ENCODE data around the gene DCAF8L1. TPM values are rescaled to one million over a fixed set of nuclear protein-coding genes. Genes with fewer than 3 reads are reported as not detected.
"Not testable (repeated sequence)": the region's sequence is repeated elsewhere in the genome, so short reads cannot be mapped to it uniquely, and the experiment has no call there.

DCAF8L1 gene
- total RNA-seq: not detected

DNA sequence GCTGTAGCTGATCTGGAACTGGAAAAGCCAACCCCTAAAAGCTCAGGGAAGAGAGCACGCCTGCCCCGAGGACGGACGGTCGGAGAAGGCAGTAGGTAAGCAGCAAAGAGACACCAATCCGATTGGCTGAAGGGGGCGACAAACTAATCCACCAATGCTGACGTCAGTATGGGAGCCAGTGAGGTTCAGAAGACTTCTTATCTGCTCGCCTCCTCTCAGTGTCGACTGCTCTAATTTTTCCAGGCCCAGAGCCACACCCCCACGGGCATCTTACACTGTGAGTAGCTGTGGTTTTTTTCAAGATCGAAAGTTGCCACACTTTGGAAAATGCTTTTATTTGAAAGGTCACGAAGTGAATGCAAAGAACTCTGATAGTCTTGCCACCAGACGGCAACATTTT, at the start of gene DCAF8L1:
DCAF8L1 (minus strand) TSS at position 101 of the 400 bp plus-strand sequence. CDS start 115 bp downstream, outside the sequence.
- no peak for ATAC-seq

DNA sequence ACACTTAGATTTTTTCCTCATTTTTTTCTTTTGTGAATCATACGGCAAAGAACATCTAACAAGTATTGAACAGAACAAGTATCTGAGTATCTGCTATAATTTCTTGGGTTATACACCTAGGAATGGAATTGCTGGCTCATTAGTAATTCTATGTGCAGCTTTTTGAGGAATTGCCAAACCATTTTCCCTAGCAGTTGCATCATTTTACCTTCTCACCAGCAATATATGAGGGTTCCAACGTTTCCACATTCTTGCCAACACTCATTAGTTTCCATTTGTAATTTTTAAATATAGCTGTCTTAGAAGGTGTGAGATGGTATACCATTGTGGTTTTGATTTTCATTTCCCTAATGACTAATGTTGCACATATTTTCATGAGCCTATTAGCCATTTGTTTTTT, 41.1 kb upstream of the DCAF8L1 start:
- ATAC-seq: no peak

DNA sequence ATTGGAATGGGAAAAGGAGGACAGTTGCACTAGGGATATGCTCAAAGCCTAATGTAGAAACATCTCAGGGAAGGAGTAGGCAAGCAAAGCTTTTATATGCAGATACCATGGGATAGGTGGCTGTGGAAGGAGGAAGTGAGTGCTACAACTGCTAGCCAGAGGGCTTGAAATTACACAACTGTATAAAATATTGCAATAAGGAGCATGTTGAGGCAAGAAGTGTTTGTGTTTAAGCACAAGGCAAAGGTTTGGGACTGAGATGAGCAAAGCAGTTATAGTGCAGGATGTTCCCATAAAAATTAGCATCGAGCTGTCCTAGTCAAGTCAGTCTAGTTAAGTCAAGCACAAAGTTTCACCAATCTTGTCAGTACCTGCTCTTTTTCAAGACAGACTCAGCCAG, 35.6 kb upstream of the DCAF8L1 start:
- ATAC-seq: peak; percentile 90

DNA sequence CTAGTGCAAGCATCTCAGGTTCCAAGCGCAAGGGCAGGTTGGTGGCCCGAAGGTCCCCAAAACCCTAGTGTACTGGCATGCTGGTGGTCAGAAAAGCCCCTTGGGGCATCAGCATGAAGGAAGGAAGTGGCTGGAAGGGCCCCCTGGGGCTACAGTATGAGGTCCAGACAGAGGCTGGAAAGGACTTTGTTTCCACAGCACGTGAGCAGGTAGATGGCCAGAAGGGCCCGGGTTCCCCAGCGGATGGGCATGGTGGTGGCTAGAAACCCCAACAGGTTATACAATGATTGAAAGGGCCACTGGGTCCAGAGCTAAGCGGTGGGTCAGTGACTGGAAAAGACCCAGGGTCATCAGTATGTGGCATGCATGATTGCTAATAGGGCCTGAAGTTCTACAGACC, 34.7 kb upstream of the DCAF8L1 start:
- no peak for ATAC-seq

DNA sequence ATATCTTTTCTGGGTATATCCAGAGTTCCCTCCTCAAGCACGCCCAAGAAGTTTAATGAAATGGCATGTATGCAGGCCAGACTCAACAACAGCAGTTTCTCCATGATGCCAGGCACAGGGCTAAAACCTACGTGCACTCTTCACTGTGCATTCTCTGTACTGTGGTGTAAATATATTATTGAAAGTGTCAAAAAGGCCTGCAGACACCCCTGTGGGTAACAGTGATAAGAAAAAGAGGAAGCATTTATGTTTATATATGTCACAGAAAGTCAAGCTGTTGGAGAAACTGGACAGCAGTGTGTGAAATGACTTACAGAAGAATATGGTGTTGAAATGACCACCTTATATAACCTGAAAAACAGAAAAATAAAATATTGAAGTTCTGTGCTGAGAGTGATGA, 29.6 kb upstream of the DCAF8L1 start:
- ATAC-seq: no peak

DNA sequence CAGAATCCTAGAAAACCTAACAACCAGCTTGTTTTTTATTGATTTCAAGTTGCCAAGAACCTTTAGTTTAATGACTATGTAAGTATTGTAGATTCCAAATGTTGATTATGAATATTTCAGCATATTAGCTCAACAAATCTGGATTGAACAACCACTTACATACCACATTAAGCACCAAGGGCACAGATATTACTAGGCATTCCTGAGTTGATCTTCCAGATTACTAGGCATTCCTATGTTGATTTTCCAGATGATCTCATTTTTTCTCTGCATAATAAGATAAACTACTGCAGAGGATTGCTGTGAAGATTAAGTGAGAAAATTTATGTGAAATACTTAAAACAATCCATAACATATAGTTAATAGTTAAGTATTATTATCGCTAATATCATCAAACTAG, 17.4 kb upstream of the DCAF8L1 start:
- ATAC-seq: no peak

DNA sequence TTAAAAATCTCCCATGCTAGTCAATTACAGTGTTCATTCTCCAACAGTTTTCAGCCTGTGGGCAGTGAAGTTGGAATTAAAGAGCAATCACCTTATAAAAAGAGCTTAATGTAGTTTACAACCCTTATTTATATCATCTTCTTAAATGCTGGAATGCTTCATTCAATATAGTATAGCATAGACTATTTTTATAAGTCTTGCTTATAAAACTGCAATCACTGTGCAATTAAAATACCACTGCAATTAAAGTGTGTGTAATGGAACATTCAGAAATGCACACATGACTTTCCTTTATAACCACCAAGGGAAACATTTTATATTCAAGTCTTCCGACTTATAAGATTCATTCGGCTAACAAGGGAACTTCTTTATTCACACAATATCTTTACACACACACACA, 16.4 kb upstream of the DCAF8L1 start:
- no peak for ATAC-seq

DNA sequence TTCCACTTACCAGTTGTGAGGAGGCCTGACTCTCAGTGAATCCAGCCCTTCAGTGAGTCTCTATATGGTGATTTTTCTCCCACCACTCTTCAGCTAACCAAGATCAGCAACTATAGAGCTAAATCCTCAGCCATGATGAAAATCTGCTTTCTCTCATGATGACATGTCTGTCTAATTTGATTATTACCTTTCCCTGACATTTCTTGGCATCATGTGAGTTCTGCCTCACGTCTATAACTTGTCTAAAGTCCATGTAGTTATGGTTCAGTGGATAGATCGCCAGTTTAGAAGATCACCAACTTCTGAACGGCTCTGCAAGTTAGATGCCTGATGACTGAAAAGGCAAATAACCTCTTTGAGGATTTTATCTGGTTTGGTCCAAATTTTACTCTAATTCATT, 14.9 kb upstream of the DCAF8L1 start:
- no peak for ATAC-seq

DNA sequence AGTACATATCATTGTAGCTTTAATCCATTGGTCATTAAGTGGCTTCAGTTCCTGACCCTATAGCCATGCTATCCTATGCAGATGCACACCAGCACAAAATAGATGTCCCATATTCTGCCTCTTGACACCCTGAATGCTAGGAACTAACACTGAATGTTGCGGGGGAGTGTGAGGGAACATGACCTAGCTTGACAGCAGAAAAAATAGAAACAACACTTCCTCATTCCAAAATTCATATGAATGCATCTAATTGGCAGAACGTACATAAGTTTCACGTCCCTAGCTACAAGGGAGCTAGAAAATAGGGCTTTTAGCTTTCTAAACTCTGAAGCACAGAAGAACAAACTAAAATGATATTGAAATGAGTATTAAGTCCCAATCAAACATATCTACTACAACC, 14.4 kb upstream of the DCAF8L1 start:
- no peak for ATAC-seq

DNA sequence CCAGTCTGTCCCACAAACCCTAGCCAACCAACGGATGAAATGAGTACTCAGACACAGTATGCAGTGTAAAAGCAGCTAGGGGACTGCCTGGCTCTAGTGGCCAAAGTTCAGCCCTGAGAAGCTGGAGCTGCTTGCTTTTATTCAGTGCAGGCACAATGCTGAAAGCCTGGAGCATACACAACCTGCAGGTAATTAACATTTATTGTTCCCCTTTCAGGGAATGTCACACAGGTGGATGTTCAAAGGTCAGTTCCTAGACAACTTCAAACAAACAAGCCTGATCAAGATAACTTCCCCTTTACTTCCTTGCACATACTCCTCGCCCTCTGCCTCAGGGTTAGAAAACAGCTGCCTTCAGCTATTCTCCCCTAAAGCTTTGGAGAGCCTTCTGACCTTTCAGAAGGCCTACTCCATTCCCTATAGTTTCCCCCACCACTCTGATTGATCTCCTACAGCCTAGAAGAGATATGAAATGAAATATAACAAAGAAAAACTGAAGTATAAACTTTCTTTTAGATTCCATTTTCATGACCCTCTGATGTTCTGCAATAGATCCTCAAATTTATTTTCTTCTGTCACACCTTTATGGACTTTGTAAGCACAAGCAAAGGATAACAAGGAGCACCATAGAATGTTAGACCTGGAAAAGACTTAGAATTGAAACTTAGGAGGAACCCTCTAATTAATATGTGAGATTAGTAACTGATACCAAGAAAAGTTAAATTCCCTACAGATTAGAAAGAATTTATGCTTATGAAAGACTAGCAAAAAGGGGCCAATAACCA, 6.8 kb upstream of the DCAF8L1 start:
- no peak for ATAC-seq

DNA sequence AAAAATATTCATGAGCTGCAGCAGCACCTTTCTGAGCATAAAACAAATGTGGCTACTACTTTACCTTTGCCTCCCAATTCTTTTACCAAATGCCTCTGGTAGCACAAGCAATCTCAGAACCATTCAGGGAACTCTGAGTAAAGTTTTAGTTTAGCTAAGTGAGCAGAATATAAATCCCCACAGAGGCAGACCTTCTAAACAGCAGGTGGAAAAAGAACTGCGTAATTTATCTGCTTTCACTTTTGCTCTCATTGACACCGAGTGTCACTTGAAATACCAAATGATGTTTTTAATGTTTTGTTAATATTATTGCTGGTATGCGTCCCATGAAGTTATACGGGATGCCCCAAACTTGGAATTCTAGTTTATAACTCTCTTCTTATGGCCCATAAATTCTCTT, 4.3 kb downstream of the DCAF8L1 start:
- ATAC-seq: not testable (repeated sequence)

DNA sequence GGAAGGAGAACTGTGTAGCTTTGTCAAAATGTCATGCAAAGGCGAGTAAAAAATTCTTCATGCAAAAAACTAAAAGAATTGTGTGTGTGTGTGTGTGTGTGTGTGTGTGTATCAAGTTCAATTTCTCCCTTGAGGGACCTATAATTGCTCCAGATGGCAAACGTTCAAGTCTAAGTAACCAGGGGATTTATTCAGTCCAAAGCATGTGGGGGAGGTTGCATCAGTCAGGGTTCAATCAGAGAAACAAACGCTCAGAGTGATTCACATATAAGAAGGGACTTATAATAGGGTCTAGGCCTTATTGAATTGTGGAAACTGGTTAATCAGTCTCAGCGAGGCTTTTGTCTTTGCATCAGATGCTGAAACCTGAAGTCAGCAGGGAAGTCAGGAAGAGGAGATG, 5.0 kb downstream of the DCAF8L1 start:
- no peak for ATAC-seq

DNA sequence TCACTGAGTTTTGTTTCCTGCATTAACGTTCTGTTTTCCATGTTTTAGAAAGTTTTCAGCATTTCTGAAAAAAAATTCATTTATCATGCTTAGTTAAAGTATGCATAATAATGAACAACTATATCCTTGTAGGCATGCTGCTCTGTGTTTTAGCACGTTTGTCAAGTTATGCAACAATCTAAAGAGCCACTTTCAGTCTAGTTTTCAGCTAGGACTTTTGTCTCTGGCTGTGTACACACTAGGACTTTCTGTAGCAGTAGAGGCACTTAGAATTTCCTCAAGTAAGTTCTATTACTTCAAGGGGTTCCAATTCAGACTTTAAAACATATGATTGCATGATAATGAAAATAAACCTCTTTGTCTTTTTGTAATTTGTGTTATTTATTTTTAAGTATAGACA, 12.4 kb downstream of the DCAF8L1 start:
- ATAC-seq: peak; percentile 47

DNA sequence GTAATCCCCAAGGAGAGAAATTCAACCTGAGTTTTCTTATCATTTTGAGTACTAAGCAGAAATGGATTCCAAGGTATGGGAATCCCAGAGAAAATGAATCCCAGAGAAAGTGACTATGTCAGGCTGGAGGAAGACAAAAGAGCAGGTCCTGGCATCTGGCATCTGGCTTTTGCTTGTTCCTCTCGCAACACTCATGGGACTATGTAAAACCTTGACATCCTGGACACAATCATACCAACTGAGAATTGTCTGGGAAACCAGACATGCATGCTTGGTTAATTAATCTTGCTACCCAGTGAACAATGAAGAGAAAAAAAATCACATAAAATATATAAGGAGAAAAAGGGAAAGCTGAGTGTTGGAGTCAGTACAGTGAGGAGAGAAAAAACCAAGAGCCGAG, 12.9 kb downstream of the DCAF8L1 start:
- no peak for ATAC-seq

DNA sequence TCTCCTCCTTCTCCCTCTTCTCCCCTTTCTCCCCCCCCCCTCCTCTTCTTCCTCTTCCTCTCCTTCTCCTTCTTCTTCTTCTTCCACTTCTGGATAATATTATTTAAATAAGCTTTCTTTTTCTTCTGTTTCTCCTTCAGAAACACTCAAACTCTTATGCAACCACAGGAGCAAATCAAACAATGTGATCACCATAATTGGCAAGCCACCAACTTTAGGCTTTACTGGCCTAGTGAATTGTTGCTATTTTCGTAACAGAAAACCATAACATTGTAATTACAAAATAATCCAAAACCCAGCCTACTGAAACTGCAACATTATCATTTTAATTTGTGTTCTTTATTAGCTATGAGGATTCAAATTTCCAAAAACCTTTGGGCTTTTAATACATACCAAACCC, 14.3 kb downstream of the DCAF8L1 start:
- ATAC-seq: no peak

DNA sequence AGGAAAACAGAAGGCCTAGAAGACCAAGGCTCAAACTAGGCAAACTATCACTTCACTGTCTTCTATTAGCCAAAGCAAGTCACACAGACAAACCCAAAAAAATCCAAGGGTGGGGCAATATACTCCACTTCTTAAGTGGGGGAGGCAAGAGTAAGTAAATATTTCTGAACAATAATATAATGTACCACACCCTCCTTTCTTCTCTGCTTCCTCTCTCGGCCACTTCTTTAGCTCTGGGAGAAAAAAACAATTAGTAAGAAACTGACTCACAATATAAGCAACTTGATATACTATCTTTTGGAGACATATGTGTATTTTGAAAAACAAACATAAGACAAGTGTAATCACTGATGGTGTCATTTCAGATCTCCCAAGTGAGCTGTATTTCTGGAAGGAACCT, 14.8 kb downstream of the DCAF8L1 start:
- peak; percentile 86 for ATAC-seq

DNA sequence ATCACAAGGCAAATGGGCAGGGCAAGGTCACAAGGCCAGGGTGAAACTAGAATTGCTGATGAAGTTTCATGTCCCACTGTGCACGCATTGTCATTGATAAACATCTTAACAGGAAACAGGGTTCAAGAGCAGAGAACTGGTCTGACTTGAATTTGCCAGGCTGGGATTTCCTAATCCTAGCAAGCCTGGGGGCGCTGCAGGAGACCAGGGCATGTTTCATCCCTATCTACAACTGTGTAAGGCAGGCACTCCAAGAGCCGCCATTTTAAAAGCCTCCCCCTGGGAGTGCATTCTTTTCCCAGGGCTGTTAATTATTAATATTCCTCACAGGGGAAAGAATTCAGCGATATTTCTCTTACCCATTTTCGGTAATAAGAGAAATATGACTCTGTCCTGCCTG, 15.9 kb downstream of the DCAF8L1 start:
- ATAC-seq: not testable (repeated sequence)

DNA sequence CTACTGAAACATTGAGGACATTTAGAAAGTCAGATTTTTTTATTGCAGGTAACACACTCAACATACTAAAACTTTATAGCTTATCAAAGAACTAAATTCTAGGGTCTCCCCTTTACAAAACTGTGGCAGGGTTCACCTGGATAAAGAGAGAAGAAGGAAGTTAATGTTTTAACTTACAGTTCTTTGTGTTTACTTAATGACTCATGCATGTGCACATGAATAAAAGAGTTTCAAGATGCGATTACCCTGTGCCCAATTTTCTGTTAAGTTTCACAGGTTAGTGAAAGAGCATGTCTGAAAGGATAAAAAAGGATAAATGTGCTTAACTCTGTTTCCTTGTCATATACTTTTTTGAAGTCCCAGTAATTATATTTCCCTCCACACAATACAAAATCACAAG, 16.8 kb downstream of the DCAF8L1 start:
- ATAC-seq: peak; percentile 78

DNA sequence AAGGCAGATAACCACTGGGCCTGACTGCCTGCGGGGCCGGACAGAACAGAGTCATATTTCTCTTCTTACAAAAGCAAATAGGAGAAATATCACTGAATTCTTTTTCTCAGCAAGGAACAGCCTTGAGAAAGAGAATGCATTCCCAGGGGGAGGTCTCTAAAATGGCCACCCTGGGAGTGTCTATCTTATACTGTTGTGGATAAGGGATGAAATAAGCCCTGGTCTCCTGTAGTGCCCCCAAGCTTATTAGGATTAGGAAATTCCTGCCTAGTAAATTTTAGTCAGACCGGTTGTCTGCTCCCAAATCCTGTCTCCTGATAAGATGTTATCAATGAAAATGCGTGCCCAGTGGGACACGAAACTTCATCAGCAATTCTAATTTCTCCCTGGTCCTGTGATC, 20.8 kb downstream of the DCAF8L1 start:
- ATAC-seq: not testable (repeated sequence)

DNA sequence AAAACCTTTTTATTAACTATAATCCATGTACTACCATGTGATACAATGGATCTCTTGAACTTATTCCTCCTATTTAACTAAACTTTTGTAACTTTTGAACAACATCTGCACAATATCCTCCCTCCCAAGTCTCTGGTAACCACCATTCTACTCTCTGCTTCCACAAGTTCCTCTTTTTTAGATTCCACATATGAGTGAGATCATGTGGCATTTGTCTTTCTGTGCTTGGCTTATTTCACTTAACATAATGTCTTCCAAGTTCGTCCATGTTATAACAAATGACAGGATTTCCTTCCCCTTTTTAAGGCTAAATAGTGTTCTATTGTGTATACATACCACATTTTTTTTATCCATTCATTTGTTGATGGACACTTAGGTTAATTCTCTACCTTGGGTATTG, 28.1 kb downstream of the DCAF8L1 start:
- ATAC-seq: no peak

DNA sequence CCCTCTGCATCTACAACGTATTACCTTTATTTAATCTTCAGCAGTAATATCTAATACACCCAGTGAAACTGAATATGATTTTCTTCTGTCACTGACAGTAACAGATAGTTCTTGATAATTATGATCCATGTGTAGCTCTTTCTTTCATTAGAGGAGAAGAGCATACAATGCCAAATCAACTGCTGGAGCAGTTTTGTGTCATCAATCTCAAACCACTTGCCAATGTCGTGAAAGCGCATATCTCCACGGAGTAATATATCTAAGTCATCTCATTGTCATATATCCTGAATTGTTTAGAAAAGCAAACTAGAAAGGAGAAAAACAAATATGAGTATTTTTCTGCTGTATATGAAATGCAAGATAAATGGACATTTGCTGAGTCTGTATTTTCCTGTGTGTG, 47.9 kb downstream of the DCAF8L1 start:
- ATAC-seq: no peak

All from esophagus mucosa (tissue), 1 donor.